KOPT-K1 (cell line): Measurements from ENCODE around the gene GRAMD2B.
A peak's percentile ranks its signal among the peaks of the same experiment; 100 is the strongest.
"Not testable (repeated sequence)": the region's sequence is repeated elsewhere in the genome, so short reads cannot be mapped to it uniquely, and the experiment has no call there.

Experiments
- H3K27ac ChIP-seq: fragments of 200-600 bp; sonication (generic); 2 replicates; pipeline ENCODE4 v1.5.1; 2016; ENCODE audit warnings: antibody characterized with exemption, mild to moderate bottlenecking, low read depth, low read length; ENCODE audit not compliant: poor library complexity, severe bottlenecking
- H3K36me3 ChIP-seq: fragments of 200-600 bp; sonication (generic); 2 replicates; pipeline ENCODE4 v1.5.1; 2017; ENCODE audit warnings: antibody characterized with exemption, mild to moderate bottlenecking, low read length, moderate library complexity; ENCODE audit not compliant: insufficient read depth
- H3K9me3 ChIP-seq: fragments of 200-600 bp; sonication (generic); 2 replicates; pipeline ENCODE4 v1.5.1; 2017; ENCODE audit warnings: antibody characterized with exemption, low read length, mild to moderate bottlenecking; ENCODE audit not compliant: insufficient read depth, poor library complexity, severe bottlenecking

GRAMD2B gene

DNA sequence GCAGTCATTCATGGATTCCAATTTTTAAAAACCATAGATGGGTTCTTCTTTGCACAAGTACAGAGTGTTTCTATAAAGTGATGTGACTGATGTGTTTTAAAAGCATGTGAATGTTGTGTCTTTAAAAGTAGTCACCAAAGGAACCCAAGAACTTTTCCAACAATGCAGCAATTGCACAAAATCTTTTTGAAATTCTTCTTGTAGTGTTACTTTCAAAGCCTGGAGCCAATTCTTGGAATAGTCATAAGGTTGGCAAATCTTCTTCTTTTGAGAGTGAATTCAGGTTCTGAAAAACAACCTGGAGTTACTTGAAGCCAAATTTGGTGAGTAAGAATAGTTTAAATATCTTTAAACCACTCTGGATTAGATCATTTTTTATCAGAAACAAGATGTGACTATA, 10.5 kb downstream of the GRAMD2B start:
- Histone ChIP-seq H3K36me3 (no peaks in the 10 kb centered on the region), H3K27ac (no peak overlapping the region)

DNA sequence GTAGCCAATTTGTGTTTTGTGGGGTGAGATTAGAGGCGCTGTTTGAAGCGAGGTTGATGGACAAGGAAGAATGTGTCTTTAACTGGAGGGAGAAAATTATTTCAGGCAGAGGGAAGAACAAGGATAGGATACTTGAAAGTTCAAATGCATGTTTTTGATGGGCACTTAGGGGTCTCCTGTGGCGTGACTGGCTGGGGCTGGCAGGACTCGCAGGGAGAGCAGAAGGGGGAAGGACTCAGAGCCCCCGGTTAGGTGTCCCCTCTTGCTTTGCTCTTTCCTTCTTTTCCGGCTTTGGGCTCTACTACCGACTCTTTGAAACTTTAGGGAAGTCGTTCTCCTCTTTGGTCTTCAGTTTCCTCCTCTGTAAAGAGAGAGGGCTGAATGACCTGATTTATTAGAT, 12.1 kb downstream of the GRAMD2B start:
- Histone ChIP-seq H3K27ac (no peak overlapping the region), H3K36me3 (no peaks in the 10 kb centered on the region), H3K9me3 (no peaks in the 10 kb centered on the region)

More for the DNA sequence above, 10.5 kb downstream of the GRAMD2B start:
- no peaks in the 10 kb centered on the region for H3K9me3 ChIP-seq

DNA sequence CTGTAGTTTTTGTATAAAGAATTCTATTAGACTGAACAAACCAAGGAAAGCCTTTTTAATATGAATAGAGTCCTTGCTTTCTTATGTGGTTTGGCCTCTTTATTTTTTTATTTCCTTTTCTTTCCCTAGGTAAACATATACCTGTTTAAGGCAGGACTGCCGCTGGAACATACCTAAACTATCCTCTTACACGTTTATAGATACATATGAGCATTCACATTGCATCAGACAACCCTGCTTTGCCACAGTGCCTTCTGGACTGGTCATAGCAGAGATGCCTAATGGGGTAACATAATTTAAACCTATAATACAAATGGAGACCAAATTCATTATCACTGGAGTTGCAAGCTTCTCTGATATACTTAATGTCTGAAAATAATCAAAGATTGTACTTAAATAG, 12.5 kb downstream of the GRAMD2B start:
- Histone ChIP-seq H3K27ac (no peak overlapping the region), H3K9me3 (no peaks in the 10 kb centered on the region), H3K36me3 (no peaks in the 10 kb centered on the region)

DNA sequence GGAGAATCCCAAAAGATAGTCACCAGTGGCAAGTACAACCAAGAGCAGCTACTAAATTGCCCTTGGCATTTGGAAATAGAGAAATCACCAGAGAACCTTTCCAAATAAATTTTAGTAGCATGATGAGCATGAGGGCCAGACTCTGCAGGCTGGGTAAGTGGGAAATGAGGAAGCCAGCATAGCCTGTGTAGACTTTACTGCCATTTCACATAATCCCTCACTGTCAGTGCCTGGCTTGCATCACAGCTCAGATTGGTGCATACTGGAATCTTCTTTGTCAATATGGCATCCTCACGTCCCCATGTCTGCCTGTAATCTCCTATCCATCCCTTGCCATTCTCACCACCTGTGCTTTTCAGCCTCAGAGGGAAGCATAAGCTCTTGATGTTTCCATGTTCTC, 14.5 kb downstream of the GRAMD2B start:
- no peaks in the 10 kb centered on the region for H3K36me3 ChIP-seq
- H3K27ac ChIP-seq: no peak overlapping the region
- H3K9me3 ChIP-seq: no peaks in the 10 kb centered on the region

DNA sequence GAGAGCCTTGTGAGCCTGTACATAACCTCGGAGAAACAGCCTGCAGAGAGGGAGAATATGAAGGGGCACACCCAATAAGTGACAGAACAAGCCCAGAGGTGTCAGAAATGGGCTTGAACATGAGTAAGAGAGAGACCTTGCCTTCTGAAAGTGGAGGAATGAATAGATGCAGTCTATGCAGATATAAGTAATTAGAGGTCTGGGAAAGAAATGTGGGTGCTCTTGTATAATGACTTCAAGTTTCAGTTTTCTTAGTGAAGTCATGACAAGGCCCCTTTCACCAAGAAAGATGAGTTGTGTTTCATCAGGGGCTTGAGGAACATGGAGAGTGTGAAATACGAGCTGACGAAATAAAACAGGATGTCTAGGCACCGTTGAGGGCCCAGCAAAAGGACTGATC, 15.1 kb downstream of the GRAMD2B start:
- Histone ChIP-seq H3K36me3 (no peaks in the 10 kb centered on the region), H3K27ac (no peak overlapping the region)

DNA sequence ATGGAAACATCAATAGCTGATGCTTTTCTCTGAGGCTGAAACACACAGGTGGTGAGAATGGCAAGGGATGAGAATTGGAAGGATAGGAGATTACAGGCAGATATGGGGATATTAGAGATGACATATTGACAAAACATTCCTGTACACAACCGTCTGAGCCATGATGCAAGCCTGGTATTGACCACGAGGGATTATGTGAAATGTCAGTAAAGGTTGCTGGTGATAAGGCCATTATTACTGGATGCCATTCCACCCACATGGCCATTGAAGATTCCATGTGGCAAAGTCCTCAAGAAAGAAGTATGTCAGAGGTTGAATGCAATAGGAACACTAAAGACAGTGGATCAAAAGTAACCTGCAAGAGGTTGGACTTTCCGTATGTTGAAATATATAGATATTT, 15.7 kb downstream of the GRAMD2B start:
- no peaks in the 10 kb centered on the region for H3K9me3 ChIP-seq
- H3K27ac ChIP-seq: no peak overlapping the region
- no peaks in the 10 kb centered on the region for H3K36me3 ChIP-seq

More for the DNA sequence above, 15.1 kb downstream of the GRAMD2B start:
- no peaks in the 10 kb centered on the region for H3K9me3 ChIP-seq

DNA sequence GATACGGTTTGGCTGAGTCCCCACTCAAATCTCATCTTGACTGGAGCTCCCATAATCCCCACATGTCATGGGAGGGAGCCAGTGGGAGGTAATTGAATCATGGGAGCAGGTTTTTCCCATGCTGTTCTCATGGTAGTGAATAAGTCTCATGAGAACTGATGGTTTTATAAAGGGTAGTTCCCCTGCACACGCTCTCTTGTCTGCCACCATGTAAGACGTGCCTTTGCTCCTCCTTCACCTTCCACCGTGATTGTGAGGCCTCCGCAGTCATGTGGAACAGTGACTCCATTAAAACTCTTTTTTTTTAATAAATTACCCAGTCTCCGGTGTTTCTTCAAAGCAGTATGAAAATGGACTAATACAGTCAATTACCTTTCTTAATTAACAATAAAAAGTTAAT, 16.5 kb downstream of the GRAMD2B start:
- not testable (repeated sequence) for H3K9me3 ChIP-seq, H3K36me3 ChIP-seq, H3K27ac ChIP-seq

DNA sequence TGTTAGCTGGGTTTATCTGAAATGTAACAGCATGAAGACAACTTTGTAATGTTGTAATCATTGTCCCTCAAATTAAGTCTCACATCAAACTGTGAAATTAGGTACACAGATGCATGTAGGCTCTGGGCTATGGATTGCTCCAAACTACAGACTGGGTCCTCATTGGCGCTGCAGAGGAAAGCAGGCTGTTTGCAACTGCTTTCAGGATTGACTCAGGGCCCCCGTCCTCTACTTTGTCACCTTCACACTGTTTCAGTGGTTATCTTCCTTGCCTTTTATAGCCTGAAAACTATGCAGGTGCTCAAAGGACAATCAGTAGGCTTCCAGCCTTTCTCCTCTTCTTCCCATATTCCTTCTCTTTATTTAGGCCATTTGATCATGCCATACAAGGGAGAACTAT, 18.0 kb downstream of the GRAMD2B start:
- H3K27ac ChIP-seq: no peak overlapping the region
- no peaks in the 10 kb centered on the region for H3K9me3 ChIP-seq
- no peaks in the 10 kb centered on the region for H3K36me3 ChIP-seq

DNA sequence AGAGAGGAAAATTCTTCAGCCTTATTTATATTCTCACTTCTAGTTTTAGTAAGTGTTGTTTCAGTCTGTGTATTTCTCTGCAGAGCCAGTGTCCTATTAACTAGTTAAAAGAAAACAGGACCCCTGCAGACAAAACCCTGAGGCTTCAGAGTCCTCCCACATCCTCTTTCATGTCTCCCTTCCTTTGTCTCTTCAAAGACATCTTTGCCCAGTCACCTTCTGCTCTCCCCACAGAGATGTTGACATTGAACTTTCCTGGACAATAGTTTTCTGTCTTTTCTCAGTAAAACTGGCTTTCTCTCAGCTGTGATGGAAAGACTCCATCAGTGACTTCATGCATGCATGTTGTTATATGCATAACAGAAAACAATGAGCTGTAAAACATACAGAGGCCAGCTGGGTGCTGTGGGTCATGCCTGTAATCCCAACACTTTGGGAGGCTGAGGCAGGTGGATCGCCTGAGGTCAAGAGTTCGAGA, 20.2 kb downstream of the GRAMD2B start:
- Histone ChIP-seq H3K36me3 (no peaks in the 10 kb centered on the region), H3K27ac (no peak overlapping the region), H3K9me3 (no peaks in the 10 kb centered on the region)

DNA sequence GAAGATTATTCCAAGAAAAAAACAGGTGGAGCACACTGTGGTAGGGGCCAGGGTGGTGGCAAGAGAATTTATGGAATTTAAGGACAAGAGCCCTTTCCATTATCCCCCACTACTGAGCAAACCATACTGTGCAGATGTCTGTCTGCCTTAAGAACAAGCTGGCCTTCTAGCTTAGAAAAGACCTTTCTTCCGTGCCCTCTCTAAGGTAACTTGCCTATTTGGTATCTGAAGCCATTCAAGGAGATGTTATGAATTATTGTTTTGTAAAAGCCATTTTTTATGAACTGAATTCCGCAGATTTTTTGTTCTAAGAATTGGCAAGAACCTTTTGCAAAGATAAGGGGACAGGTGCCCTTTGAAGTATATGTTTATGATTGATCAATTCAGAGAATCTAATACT, 20.9 kb downstream of the GRAMD2B start:
- Histone ChIP-seq H3K9me3 (no peaks in the 10 kb centered on the region), H3K36me3 (no peaks in the 10 kb centered on the region), H3K27ac (no peak overlapping the region)

DNA sequence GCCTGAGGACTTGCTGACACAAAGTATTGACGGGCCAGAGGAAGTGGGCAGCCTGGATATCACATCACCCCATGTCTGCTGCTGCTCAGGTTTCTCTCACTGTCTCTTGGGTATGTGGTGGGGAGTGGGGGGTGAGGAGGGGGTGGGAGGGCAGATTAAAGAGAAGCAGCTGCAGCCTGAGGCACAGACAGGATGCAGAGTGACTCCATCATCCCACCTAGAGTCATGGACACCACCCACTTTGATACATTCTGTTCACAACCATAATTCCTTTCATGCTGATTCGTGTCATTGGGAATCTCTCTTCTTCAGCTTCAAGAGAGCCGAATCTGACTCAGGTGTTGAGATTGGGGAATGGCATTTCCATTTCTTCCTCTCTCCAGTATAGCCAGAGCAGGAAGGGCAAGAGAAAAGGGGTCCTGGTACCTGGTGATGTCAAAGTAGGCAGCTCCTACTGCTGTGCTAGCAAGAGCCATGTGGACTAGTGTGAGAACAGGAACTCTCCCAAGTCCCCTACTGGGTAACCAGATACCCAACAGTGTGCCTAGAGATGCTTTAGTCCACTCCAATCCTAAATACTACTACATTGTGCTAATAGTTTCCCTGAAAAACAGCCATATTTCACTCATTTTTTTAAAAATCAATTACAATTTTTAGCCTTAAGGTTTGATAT, 22.4 kb downstream of the GRAMD2B start:
- no peak overlapping the region for H3K27ac ChIP-seq
- H3K9me3 ChIP-seq: no peaks in the 10 kb centered on the region
- H3K36me3 ChIP-seq: no peaks in the 10 kb centered on the region

DNA sequence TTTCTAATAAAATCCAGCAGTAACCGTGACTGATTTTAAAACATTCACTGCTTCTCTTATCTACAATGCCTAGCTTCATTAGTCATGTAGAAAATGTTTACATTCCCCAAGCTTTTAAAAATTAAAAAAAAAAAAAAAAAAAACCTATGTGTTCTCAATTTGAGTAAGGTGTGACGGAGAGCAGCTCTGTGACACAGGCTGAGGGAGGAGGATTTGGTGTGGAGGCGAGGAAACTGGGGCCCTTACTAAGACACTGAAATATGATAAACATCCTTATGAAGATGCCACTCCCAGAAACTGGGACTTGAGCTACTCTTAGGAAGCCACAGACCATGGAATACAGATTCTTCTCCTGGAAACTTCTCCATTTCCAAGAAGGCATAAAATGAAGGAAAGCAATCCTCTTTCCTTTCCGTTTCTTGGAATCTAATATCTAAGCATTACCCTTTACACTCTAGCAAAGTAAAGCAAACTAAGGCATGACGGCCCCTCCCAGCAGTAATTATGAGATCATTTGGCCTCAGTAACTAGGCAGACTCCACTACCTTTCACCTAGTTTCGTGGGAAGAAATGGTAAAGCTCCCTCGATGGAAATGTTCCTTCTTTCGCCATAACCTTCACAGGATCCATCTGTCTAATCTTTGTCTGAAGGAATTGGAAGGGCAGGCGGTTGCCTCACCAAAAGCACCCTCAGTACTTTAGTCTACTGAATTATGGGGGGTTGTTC, 23.5 kb downstream of the GRAMD2B start:
- Histone ChIP-seq H3K36me3 (no peaks in the 10 kb centered on the region), H3K9me3 (no peaks in the 10 kb centered on the region), H3K27ac (no peak overlapping the region)

DNA sequence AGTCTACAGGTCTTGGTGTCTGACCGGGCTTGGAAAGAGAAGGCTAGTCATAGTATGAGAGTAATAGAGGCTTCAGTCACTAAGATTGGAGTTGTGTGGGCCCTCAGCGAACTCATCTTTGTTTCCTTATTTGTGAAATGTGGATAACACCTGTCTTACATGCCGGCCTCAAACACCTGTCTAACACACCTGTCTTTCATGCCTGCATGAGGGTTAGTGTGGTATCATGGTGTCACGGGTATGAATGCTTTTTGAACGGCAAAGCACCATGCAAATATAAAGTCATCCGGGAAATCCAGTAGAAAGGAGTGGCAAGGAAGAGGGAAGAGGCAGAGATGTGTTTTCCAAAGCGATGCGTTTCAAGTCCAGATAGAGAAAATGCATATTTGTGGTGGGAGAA, 25.5 kb downstream of the GRAMD2B start:
- Histone ChIP-seq H3K9me3 (no peaks in the 10 kb centered on the region), H3K36me3 (no peaks in the 10 kb centered on the region), H3K27ac (no peak overlapping the region)

DNA sequence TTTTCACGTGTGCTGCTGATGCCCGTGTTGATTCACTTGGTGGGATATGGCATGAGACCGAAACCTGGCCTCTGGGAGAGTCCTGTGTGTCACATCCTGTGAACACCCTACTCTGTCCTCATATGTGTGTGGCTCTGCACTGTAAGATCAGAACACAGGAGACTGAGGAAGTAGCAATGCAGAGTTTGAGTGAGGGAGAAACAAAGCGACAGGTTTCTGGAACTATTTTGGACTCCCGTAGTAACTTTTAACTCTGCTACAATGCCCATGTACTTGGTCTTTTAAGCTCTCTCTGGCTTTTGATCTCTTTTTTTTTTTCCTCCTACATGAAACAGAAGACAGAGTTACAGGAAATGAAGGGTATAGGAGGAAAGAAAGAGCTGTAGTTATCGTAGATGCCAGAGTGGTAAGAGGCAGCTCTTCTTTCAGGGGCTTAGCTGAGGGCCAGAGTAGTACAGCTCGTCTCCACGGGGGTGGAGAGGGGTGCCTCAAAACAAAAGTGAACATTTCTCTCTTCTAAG, 26.6 kb downstream of the GRAMD2B start:
- Histone ChIP-seq H3K27ac (peak overlapping the region; percentile 51), H3K36me3 (no peaks in the 10 kb centered on the region)

DNA sequence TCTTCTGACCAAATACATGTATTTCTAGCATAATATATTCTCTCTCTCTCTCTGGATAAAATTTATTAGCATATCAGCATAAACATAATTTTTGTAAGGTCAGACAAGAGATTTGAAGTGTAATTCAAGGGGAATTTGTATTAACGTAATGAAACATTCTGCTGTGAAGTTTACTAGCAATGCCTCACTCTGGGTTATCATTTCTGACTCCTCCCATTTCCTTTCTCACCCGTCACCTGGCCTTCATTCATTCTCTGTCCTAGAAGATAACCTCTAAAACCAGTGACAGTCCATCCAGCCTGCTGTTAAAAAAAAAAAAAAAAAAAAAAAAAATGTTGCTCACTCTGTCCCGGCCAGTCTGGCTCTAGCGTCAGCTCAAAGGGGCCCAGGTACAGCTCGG, 27.1 kb downstream of the GRAMD2B start:
- Histone ChIP-seq H3K9me3 (no peaks in the 10 kb centered on the region), H3K27ac (peak overlapping the region; percentile 51), H3K36me3 (no peaks in the 10 kb centered on the region)

More for the DNA sequence above, 26.6 kb downstream of the GRAMD2B start:
- H3K9me3 ChIP-seq: no peaks in the 10 kb centered on the region

DNA sequence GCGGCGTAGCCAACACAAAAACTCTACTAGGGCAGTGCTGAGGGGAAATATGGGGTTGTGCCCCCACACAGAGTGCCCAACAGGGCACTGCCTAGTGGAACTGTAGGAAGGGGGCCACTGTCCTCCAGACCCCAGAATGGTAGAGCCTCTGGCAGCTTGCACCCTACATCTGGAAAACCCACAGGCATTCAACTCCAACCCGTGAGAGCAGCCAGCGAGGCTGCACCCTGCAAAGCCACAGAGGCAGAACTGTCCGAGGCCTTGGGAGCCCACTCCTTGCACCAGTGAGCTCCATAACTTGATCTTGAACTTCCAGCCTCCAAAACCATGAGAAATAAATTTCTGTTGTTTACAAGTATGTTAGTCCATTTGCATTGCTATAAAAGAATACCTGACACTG, 27.7 kb downstream of the GRAMD2B start:
- H3K36me3 ChIP-seq: no peaks in the 10 kb centered on the region
- H3K9me3 ChIP-seq: no peaks in the 10 kb centered on the region
- H3K27ac ChIP-seq: peak overlapping the region; percentile 51
